HG02981 (cell line): ENCODE results near the gene CHD2.
A peak's percentile ranks its signal among the peaks of the same experiment; 100 is the strongest.
"Not testable (repeated sequence)": the region's sequence is repeated elsewhere in the genome, so short reads cannot be mapped to it uniquely, and the experiment has no call there.

Experiments used
- ATAC-seq: cut with Tn5 transposase; IDR thresholded peaks from one replicate; pipeline ENCODE4 v1.9.1; 2021; ENCODE audit warnings: mild to moderate bottlenecking, moderate library complexity; ENCODE audit not compliant: unreplicated experiment

Gene CHD2

GRCh38 chr15:93031557-93032384 is 131.6 kb downstream of the CHD2 start:
- ATAC-seq, result not testable (repeated sequence)

DNA sequence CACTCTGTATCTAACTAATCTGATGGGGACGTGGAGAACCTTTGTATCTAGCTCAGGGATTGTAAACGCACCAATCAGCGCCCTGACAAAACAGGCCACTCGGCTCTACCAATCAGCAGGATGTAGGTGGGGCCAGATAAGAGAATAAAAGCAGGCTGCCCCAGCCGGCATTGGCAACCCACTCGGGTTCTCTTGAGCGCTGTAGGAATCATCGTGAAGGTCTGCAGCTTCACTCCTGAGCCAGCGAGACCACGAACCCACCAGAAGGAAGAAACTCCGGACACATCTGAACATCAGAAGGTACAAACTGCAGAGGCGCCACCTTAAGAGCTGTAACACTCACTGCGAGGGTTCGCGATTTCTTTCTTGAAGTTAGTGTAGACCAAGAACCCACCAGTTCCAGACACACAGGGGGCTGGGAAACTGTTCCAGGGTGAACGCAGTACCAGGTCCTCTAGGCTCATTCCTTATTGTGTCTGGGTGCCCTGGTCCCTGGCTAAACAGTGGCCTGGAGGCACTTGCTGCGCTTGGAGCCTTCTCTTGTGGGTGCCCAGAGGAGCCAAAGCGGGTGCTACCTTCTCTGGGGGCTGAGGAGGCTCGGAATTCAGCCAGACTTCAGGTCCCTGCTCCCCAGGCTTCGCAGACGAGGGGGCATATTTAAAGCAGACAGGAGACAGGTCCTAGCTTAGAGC is 132.5 kb downstream of the CHD2 start:
- ATAC-seq, result not testable (repeated sequence)

DNA sequence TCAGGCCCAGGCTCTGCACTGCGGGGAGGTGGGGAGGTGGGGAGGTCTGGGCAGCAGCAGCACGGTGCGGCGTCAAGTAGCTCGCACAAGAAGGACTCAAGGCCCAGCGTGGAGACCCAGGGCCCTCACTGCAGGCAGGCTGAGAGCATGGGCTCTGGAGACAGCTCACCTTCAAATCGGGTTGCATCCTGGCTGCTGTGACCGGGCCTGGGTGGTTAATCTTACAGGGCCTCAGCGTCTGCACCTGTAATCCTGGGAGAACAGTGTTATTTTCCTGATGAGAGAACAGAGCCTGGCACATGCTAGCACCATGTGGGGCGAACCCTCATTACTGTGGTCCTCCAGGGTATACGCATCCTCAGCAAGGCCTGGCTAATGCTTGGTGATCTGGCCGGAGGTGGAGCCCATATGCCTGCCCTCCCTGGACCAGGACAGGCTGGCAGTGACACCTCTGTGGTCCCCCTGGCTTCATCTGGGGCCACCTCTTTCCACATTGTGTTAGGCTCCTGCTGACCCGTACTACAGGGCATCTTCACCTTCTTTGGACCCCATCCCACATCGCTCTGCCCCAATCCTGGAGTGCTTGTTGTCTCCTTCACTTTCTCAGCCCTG is 133.4 kb downstream of the CHD2 start:
- ATAC-seq, result no peak

DNA sequence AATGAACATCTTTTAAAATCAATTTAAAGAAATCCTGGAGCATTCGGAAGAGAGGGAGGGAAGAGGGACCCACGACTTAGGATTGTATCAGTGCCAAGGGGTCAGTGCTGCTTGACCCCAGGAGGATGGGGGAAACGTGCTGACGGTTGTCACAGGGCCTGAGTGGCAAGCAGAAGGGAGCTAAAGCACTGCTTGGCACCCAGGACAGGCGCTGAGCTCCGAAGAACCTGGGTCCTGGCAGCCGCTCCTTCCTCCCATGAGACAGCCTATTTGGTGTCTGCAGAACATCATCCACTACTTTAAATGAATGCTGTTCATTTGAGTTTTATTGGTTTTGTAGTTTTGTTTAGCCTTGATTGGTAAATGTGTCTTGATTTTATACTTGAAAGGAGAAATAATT is 134.4 kb downstream of the CHD2 start:
- ATAC-seq, result no peak

DNA sequence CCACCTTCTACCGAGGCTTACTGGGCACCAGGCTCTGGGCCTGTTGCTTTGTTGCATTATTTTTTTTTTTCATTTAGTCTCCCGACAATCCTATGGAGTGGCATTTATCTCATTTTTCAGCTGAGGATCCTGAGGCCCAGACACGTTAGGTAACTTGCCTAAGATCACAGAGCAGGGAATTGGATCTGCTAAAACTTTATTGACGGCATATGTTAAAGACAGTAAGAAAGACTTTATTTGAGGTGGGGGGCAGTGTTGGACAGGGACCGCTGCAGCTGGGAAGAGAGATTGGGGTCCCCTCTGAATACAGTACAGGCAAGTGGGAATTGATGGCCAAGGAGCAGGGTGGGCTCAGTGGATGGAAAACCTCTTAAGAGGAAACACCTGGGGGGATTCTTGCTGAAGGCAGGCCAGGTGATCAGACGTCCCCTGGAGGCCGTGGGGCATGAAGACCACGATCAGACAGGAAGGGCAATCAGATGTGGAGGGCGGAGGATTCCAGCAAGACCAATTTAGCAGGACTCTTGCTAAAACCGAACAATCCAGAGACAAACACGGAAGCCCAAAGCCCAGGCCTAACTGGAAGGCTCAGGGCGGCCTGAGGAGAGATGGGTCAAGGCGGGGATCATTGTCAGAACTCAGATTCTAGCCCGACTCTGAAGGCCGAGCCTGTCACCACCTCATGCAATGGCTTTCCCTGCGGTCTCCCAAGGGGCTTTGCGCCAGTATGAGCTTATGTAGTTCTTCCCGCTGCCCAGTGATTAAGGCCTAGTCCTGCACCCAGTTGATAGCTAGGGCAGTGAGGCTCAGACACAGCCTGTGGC is 135.2 kb downstream of the CHD2 start:
- no peak for ATAC-seq

GRCh38 chr15:93035953-93036810 is 136.1 kb downstream of the CHD2 start:
- ATAC-seq, result peak; percentile 85

DNA sequence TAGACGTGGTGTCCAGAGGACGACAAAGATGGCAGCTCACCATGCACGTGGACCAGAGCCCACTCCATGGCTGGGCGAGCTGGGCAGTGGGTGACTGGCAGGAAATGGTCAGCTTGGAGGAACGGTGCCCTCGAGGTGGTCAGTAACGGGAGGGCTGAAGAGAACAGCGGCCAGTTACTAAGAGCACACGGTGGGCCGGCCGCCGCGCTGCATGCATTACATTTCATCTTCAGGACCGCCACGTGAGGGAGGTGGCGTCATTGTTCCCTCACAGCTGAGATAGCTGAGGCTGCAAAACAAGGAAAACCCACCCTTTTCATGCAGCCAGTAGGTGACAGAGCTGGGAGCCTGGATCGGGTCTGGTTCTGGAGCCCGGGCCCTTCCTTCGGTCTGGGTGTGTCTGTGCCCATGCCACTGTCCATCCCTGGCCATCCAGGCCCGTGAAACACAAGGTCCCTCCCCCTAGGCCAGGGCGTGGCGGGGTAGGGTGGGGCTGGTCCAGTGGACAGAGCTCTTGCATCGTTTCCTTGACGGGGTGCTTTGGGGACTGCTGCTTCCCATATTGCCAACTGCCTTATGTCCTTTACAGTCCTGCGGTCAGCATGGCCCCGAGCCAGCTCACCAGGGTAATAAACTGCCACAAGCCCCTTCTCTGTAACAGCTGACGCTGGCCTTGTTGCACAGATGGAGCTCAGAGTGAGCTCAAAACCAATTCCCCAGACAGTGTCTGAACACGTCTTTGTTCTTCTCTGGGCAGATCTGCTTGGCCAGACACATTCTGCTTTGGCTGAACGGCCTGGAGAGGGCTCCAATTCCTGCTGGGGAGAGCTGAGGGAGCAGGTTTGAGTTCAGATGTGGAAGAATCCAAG is 137.1 kb downstream of the CHD2 start:
- ATAC-seq, result no peak

- ATAC-seq, result no peak
Observed at GRCh38 chr15:93037820-93038705, 137.9 kb downstream of the CHD2 start.

GRCh38 chr15:93039562-93040287 is 139.6 kb downstream of the CHD2 start:
- not testable (repeated sequence) for ATAC-seq

- ATAC-seq, result no peak
Observed at GRCh38 chr15:93040288-93041158, 140.4 kb downstream of the CHD2 start.

DNA sequence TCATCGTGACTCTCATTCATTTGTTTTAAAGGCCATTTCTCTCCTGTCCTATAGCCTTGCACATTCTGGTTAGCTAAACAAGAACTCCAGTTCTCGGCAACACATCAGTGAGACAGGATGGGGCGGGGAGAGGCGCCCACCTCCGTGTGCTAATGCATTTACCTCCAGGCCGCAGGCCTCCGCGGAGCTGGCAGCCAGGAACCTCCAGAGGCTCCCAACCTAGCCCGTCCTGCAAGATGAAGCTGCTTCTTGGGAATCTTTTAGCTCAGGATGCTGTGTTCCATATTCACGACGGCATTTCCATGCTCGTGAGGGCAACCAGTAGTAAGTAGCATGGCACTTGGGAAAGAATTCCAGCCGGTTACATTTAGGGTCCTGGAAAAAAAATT is 141.0 kb downstream of the CHD2 start:
- ATAC-seq, result no peak

GRCh38 chr15:93042211-93042610 is 142.1 kb downstream of the CHD2 start:
- no peak for ATAC-seq

GRCh38 chr15:93042691-93043378 is 142.7 kb downstream of the CHD2 start:
- ATAC-seq, result no peak

DNA sequence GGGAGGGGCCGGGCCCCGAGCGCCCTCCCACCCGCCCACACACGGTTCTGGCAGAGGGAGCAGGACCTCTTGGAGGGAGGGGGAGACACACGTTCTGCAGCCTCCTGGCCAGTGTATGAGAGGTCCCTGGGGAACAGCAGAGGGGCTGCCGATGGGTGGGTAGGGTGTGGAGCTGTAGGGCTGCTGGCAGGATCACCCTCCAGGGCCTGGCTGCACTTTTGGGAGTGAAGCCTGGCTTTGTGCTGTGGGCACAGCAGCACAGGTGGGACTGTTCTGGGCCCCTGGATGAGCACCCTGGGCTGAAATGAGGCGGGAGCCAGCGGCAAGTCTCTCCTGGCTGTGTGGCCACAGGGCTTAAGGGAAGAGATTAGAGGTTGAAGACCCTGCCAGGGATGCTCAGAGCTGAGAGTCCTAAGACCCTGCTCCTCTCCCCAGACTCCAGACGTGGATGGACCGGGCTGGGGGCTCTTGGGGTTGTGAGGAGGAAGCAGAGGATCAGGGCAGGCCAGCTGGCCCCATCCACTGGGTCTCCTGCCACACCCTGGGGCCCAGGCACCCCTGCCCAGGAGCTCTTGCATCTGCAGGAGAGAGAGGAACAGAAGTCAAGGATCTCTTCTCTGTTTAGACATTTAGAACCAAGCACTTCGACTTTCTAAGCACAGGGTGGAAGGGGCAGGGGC is 143.6 kb downstream of the CHD2 start:
- no peak for ATAC-seq
